Choroid plexus epithelial cell (primary cell): Measurements from ENCODE around the gene LHX4.

Experiments used
- DNase-seq: peaks from one replicate; pipeline ENCODE4 v3.0.0-alpha.2; 2010; ENCODE audit warnings: low read depth
- H3K4me3 ChIP-seq: 2 replicates; pipeline ENCODE4 v1.5.1; 2011; ENCODE audit warnings: low read depth, mild to moderate bottlenecking, control low read depth, low read length, moderate library complexity
- TF ChIP-seq, protein P1 (sequence below): conservative IDR thresholded peaks from 2 replicates; pipeline ENCODE4 v1.5.1; 2011; ENCODE audit warnings: low read depth, mild to moderate bottlenecking, control low read depth, inconsistent platforms, low read length, moderate library complexity

LHX4 gene

DNA sequence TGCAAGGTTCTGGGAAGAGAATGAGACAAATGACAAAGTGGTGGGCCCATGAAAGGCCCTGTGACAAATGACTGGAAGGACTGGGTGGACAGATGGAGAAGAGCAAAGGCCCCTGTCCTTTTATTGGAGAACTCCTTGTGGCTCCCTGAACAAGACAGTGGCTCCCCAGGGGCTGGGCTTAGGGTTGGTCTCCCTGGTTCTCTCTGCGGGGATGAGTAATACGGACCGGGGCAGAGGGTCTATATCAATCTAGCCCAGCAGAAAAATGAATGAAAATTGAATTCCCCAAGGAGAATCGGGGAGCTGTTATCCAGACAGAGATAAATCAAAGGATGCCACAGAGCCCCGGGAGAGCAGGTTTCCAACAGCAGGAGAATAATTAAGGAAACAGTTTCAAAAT is 5.2 kb upstream of the LHX4 start:
- no peak overlapping the region for H3K4me3 ChIP-seq
- TF ChIP-seq, protein P1, sequence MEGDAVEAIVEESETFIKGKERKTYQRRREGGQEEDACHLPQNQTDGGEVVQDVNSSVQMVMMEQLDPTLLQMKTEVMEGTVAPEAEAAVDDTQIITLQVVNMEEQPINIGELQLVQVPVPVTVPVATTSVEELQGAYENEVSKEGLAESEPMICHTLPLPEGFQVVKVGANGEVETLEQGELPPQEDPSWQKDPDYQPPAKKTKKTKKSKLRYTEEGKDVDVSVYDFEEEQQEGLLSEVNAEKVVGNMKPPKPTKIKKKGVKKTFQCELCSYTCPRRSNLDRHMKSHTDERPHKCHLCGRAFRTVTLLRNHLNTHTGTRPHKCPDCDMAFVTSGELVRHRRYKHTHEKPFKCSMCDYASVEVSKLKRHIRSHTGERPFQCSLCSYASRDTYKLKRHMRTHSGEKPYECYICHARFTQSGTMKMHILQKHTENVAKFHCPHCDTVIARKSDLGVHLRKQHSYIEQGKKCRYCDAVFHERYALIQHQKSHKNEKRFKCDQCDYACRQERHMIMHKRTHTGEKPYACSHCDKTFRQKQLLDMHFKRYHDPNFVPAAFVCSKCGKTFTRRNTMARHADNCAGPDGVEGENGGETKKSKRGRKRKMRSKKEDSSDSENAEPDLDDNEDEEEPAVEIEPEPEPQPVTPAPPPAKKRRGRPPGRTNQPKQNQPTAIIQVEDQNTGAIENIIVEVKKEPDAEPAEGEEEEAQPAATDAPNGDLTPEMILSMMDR = no peak
- DNase-seq = no peak

DNA sequence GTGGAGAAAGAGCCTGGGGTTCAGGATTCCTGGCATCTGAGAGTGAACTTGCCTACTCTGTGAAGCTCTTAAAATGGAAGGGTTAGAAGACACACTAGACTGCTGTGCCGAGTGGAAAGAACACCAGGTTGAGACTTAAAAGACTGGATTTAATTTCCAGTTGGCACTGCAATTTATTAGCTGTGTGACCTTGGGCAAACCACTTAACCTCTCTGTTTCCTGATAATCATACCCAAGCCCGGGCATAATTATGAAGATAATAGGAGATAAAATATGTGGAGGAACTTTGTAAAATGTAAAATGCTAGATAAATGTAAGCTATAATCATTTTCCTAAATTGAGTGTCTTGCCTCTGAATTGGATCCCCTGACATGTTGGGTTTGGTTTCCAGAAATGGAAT is 4.7 kb upstream of the LHX4 start:
- TF ChIP-seq, protein P1 = no peak
- H3K4me3 ChIP-seq = no peak overlapping the region
- DNase-seq = no peak

DNA sequence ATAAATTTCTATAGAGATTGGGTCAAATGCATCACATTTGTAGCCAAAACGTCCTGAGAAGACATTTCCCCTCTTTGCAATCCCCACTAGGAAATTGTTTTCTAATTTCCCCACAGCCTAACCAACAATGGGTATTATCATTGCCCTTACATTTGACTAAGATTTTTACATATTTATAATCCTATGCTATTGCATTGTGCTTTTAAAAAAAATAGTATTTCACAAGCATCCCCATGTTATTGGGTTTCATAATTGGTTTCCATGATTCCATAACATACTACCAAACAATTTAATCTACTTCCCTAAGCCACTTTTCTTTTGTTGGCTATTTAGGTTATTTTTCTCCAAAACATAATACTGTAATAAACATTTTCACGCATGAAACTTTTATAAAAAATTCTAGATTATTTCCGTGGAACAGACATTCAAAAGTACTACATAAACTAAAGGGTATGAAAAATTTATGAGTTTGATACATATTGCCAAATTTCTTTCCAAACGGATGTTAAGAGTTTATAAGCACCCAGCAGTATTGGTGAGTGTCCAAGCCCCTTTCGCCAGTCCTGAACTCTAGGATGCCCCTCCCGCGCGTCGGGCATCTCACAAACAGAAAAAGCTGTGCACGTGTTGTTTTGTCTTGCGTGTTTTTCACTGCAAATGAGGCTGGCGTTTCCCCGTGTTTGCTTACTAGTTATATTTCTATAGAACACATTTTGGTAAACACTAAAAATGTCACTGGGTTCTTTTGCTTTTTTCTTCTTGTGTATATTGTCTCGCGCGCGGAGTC is 2.0 kb upstream of the LHX4 start:
- H3K4me3 ChIP-seq = no peak overlapping the region
- TF ChIP-seq, protein P1 = no peak
- DNase-seq = no peak

DNA sequence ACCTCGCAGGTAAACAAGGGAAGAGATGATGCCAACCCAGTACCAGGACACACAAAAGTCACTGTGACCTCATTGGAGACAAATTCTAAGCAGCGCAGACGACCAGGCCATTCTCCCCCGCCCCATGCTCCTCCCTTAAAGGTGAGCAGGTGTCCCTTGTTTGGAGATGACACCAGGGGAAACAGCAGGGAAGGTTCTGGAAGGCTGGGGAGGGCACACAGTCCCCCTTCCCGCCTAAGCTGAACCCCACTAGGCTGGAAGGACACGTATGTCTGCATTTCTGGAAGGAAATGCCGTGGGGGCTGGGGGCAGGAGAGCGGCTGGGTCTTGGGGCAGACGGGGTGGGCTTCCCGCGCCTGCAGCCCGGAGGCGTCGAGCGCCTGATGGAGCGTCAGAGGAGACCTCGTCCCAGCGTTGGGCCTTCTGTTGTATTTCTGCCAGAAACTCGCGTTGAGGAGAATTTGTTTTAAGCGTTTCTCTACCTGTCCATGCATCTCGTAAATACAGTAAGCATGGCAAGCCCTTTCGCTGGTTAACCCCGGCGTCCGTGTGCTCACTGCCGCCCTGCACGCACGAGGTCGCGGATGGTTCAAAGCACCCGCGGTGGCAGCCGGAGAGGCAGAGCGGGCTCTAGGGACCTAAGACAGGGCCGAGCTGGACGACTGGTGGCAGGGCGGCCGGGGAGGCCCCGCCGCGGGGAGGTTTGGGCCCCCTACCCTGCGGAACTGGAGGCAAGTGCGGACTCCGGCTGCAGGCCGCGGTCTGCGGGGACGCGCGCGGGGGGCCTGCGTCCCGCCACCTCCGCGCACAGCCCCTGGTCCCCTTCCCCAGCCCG is 1.2 kb upstream of the LHX4 start:
- TF ChIP-seq, protein P1 = no peak
- no peak for DNase-seq
- peak overlapping the region; percentile 52 for H3K4me3 ChIP-seq

DNA sequence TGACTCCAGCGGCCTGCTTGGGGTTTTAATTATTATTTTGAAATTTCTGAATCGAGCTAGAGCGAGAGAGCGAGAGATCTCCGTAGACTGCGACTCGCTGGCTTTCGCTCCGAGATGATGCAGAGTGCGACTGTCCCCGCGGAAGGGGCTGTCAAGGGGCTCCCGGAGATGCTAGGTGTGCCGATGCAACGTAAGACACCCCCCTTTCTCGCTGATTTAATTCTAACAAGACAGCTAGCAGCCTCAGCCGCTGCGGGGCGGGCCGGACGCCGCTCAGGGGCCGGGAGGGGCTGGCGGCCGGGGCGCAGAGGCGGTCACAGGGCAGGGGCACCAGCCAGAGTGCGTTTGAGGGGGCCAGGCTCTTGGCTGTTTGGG is 339 bp downstream of the LHX4 start:
- no peak for DNase-seq
- TF ChIP-seq, protein P1 = no peak
- peak overlapping the region; percentile 46 for H3K4me3 ChIP-seq

DNA sequence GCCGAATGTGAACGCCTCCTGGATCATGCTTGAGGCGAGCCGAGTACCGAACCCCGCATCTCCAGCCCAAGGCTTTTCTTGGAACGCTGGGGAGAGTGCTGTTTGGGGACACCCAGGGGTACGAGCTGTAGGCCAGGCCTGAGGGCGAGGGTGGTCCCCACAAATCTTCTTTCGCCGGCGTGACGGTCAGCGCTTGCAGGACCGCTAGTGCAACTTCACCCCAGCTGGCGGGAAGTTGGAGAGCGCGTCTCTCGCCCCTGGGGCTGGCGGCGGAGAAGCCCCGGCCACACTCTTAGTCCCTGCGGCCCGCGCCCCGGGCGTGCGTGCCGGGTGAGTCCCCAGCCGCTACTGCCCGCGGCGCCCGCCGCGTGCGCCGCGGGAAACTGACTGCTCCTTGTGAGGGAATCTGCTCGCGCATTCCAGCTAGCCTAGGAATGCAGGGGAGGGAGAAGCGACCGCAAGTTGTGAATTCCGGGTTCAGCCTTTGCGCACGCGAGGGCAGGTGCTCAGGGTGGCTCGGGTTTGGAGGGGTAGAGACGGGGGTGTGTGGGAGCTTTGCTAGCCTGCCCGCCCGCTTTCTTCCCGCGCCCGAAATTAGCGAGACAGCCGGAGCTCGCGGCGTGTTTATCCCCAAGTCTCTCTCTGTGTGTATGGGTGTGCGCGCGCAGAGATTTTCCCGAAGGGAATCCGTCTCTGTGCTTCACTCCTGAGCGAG is 884 bp downstream of the LHX4 start:
- TF ChIP-seq, protein P1 = no peak
- H3K4me3 ChIP-seq = peak overlapping the region; percentile 29
- DNase-seq = peak; percentile 65
